Measurements from ENCODE around the gene PAX7.

DNA sequence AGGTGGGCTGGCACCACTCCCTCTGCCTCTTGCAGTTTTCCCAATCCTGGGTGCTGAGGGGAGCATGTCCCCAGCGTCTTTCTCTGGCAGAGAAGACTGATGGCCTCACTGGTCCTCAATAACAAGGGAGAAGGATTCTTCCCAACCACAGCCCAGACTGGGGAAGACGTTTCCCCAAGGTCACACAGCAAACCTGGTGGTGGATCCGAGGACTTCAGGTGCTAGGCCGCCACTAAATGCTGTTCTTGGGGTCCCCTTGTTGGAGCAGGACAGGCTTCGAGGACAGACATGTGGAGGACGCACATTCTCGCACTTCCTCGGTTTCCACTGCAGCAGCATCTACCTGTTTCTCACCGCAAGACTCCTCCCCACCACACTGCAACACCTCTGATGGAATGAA is 30.9 kb upstream of the PAX7 start:
- no peak for TF ChIP-seq POLR2A (IDR thresholded peaks at IDR 0.05)
- TF ChIP-seq, protein P1, sequence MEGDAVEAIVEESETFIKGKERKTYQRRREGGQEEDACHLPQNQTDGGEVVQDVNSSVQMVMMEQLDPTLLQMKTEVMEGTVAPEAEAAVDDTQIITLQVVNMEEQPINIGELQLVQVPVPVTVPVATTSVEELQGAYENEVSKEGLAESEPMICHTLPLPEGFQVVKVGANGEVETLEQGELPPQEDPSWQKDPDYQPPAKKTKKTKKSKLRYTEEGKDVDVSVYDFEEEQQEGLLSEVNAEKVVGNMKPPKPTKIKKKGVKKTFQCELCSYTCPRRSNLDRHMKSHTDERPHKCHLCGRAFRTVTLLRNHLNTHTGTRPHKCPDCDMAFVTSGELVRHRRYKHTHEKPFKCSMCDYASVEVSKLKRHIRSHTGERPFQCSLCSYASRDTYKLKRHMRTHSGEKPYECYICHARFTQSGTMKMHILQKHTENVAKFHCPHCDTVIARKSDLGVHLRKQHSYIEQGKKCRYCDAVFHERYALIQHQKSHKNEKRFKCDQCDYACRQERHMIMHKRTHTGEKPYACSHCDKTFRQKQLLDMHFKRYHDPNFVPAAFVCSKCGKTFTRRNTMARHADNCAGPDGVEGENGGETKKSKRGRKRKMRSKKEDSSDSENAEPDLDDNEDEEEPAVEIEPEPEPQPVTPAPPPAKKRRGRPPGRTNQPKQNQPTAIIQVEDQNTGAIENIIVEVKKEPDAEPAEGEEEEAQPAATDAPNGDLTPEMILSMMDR (IDR thresholded peaks at IDR 0.05): no peak
